Nephron progenitor cell (in vitro differentiated cells): ENCODE measurements around the gene BEAN1.

Source experiments
- DNase-seq: peaks from one replicate; pipeline ENCODE4 v3.0.0; 2021
- H3K27ac Mint-ChIP-seq: 2 replicates; pipeline ENCODE4 v1.8.0; 2021; ENCODE audit warnings: mild to moderate bottlenecking, moderate library complexity, mixed read lengths
- H3K27me3 Mint-ChIP-seq: 2 replicates; pipeline ENCODE4 v1.8.0; 2021; ENCODE audit warnings: mild to moderate bottlenecking, low read depth, mixed read lengths; ENCODE audit not compliant: poor library complexity
- H3K36me3 Mint-ChIP-seq: 2 replicates; pipeline ENCODE4 v1.8.0; 2021; ENCODE audit warnings: low read depth, mixed read lengths
- H3K4me1 Mint-ChIP-seq: 2 replicates; pipeline ENCODE4 v1.8.0; 2021; ENCODE audit warnings: mixed read lengths
- H3K4me3 Mint-ChIP-seq: 2 replicates; pipeline ENCODE4 v1.8.0; 2021; ENCODE audit warnings: mild to moderate bottlenecking, moderate library complexity, mixed read lengths
- H3K9me3 Mint-ChIP-seq: 2 replicates; pipeline ENCODE4 v1.8.0; 2021; ENCODE audit warnings: mild to moderate bottlenecking, moderate library complexity, mixed read lengths
- CTCF ChIP-seq: fragments of 200-600 bp; sonication (generic); IDR thresholded peaks from 2 replicates; pipeline ENCODE4 v1.5.0; 2021; ENCODE audit warnings: antibody characterized with exemption

BEAN1 gene

GRCh38 chr16:66405057-66405783 is 21.9 kb upstream of the BEAN1 start:
- peaks cover 16% of the 10 kb centered on the region for H3K9me3 Mint-ChIP-seq
- DNase-seq: no peak
- peaks cover 41% of the 10 kb centered on the region for H3K27me3 Mint-ChIP-seq
- TF ChIP-seq CTCF: no peak
- H3K4me3 Mint-ChIP-seq: no peak overlapping the region
- no peak overlapping the region for H3K27ac Mint-ChIP-seq
- H3K4me1 Mint-ChIP-seq: peaks cover 31% of the 10 kb centered on the region
- H3K36me3 Mint-ChIP-seq: no peaks in the 10 kb centered on the region

GRCh38 chr16:66406534-66407221 is 20.4 kb upstream of the BEAN1 start:
- Mint-ChIP-seq H3K9me3 (peaks cover 22% of the 10 kb centered on the region), H3K36me3 (no peaks in the 10 kb centered on the region), H3K4me3 (peak overlapping the region; percentile 87), H3K4me1 (peaks cover 21% of the 10 kb centered on the region), H3K27ac (no peak overlapping the region), H3K27me3 (peaks cover 41% of the 10 kb centered on the region)
- TF ChIP-seq CTCF: peak; percentile 86
- peak; percentile 93 for DNase-seq

GRCh38 chr16:66408163-66409048 is 18.7 kb upstream of the BEAN1 start:
- no peaks in the 10 kb centered on the region for H3K36me3 Mint-ChIP-seq
- no peak overlapping the region for H3K27ac Mint-ChIP-seq
- no peak for TF ChIP-seq CTCF
- H3K4me1 Mint-ChIP-seq: peaks cover 21% of the 10 kb centered on the region
- H3K9me3 Mint-ChIP-seq: peaks cover 34% of the 10 kb centered on the region
- no peak overlapping the region for H3K4me3 Mint-ChIP-seq
- no peak for DNase-seq
- H3K27me3 Mint-ChIP-seq: peaks cover 43% of the 10 kb centered on the region

GRCh38 chr16:66409156-66409555 is 17.9 kb upstream of the BEAN1 start:
- H3K4me1 Mint-ChIP-seq: peaks cover 14% of the 10 kb centered on the region
- H3K4me3 Mint-ChIP-seq: no peak overlapping the region
- no peak for DNase-seq
- peaks cover 43% of the 10 kb centered on the region for H3K27me3 Mint-ChIP-seq
- peaks cover 34% of the 10 kb centered on the region for H3K9me3 Mint-ChIP-seq
- TF ChIP-seq CTCF: no peak
- no peak overlapping the region for H3K27ac Mint-ChIP-seq
- H3K36me3 Mint-ChIP-seq: no peaks in the 10 kb centered on the region

GRCh38 chr16:66412182-66412581 is 14.9 kb upstream of the BEAN1 start:
- Mint-ChIP-seq H3K9me3 (peaks cover 30% of the 10 kb centered on the region), H3K4me1 (peaks cover 10% of the 10 kb centered on the region), H3K4me3 (no peak overlapping the region), H3K27ac (no peak overlapping the region), H3K36me3 (peaks cover 3% of the 10 kb centered on the region), H3K27me3 (peaks cover 37% of the 10 kb centered on the region)
- DNase-seq: no peak
- TF ChIP-seq CTCF: no peak
